LNCaP clone FGC (cell line): ENCODE results near the gene IGSF23.

ENCODE experiments used
- DNase-seq: peaks from one replicate; pipeline ENCODE4 v3.0.0-alpha.2; 2011; ENCODE audit warnings: low read depth
- H3K4me3 ChIP-seq: 2 replicates; pipeline ENCODE4 v1.5.1; 2011; ENCODE audit warnings: mild to moderate bottlenecking, low read depth, low read length, control low read depth
- CTCF ChIP-seq: IDR thresholded peaks from 2 replicates; pipeline ENCODE4 v1.5.1; 2012; ENCODE audit warnings: mild to moderate bottlenecking; ENCODE audit not compliant: control insufficient read depth, insufficient read depth; ENCODE audit errors: extremely low read depth

The IGSF23 gene

GRCh38 chr19:44673510-44673909 is 60.1 kb downstream of the IGSF23 start:
- TF ChIP-seq CTCF: no peak
- DNase-seq: no peak
- H3K4me3 ChIP-seq: no peak overlapping the region

- no peak for DNase-seq
- H3K4me3 ChIP-seq: no peak overlapping the region
- TF ChIP-seq CTCF: no peak
These were observed 62.2 kb downstream of the IGSF23 start for GRCh38 chr19:44675521-44675920.

DNA sequence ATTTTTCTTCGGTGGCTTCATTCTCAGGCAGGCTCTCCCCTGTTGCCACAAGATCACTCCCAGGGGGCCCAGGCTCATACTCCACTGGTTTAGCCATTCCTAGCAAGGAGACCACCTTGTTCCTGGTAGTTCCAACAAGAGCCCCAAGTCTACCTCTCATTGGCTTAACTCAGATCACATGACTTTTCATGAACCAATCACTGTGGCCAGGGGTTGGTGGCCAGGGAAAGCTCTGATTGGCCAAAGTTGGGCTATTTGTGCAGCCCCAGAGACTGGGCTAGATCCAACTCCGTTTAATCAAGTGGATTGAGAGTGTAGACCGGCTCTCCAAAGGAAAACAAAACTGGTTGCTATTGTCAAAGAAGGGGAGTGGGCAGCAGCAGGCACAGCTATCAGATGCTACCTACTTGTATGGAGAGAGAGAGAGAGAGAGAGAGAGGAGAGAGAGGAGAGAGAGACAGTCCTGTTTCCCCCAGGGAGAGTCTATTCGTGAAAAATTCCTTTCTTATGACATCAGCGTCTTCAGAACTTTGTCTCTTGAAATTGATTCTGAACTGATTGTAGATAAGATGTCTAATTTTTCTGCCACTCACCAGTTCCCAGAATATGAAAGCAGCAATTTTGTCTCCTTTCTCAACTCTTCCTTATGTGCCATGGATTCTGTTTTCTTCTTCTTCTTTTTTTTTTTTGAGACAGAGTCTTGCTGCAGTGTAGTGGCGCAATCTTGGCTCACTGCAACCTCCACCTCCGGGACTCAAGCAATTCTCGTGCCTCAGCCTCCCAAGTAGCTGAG is 63.9 kb downstream of the IGSF23 start:
- DNase-seq: no peak
- TF ChIP-seq CTCF: no peak
- no peak overlapping the region for H3K4me3 ChIP-seq

GRCh38 chr19:44680536-44680935 is 67.2 kb downstream of the IGSF23 start:
- no peak for DNase-seq
- H3K4me3 ChIP-seq: no peak overlapping the region
- TF ChIP-seq CTCF: no peak

DNA sequence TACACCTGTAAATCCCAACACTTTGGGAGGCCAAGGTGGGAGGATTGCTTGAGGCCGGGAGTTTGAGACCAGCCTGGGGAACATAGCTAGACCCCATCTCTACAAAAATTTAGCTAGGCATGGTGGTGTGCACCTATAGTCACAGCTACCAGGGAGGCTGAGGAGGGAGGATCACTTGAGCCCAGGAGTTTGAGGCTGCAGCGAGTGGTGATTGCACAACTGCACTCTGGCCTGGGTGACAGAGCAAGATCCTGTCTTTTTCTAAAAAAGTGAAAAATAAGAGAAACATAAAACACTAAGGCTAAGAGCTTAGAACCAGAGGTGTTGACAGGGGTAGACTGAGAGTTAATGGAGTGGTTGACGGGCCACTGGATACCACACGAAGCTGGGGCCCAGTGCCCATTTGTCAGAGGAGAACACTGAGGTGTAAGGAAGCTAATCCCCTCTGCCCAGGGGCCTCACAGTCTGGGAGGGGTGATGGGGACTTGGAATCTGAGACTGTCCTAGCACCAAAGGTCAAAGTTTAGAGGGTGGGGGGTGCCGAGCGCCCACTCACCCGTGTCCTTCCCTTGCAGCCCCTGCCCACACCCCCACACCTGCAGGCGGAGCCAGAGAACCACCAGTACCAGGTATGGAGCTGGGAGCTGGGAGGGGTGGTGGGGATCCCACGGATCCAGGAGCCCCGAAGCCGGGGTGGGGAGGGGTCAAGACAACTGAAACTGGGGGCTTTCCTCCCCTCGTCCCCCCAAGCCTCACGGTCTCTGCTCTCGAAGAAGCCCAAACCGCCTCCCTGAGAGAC is 68.8 kb downstream of the IGSF23 start:
- DNase-seq: no peak
- no peak for TF ChIP-seq CTCF
- H3K4me3 ChIP-seq: no peak overlapping the region

GRCh38 chr19:44682807-44683206 is 69.4 kb downstream of the IGSF23 start:
- no peak for DNase-seq
- no peak for TF ChIP-seq CTCF
- no peak overlapping the region for H3K4me3 ChIP-seq
